ENCODE results near the gene FAR2.

- TF ChIP-seq POLR2A (IDR thresholded peaks at IDR 0.05): no peak
- no peak for TF ChIP-seq CTCF (IDR thresholded peaks at IDR 0.05 in 4 of 5, conservative IDR thresholded peaks at IDR 0.05 in 1 of 5)
These were observed 75.0 kb downstream of the FAR2 start for GRCh38 chr12:29223956-29224543.

Data from gastrocnemius medialis (tissue), 4 donors.